Measurements from ENCODE around the gene RGMA.

Gene RGMA

GRCh38 chr15:93121973-93122910, 33.2 kb upstream of the RGMA start:
- no peak for DNase-seq (ENCODE audit: extremely low spot score)
- ChIA-PET CTCF (no interaction called here), POLR2A (interaction anchor here (0.7 kb wide), 1 partner anchor 51 kb away, joined by 3 read pairs; no protein-coding TSS in a partner anchor)
- TF ChIP-seq HDGF (IDR thresholded peaks at IDR 0.05; ENCODE audit: borderline replicate concordance) (no peak), ARNT (IDR thresholded peaks at IDR 0.05) (no peak), PKNOX1 (IDR thresholded peaks at IDR 0.05) (no peak), FOXM1 (IDR thresholded peaks at IDR 0.05; ENCODE audit: borderline replicate concordance) (no peak)

DNA sequence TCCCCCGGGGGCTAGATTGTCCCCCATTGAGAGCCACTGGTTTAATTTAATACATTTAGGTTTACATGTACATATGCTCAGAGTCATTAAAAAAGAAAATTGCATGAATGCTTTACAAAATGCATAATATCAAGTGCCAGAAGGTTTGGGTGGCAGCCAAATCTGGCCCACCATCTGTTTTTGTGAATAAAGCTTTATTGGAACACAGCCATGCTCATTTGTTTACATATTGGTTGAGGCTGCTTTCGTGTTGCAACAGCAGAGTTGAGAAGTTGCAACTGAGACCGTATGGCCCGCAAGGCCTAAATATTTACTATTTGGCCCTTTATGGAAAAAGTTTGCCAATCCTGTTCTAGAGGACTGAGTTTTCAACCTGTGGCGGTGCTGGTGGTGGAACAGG, 32.1 kb upstream of the RGMA start:
- DNase-seq (ENCODE audit: extremely low spot score): no peak
- ChIA-PET CTCF (no interaction called here), POLR2A (no interaction called here)
- TF ChIP-seq NFRKB (IDR thresholded peaks at IDR 0.05) (no peak), ARNT (IDR thresholded peaks at IDR 0.05) (no peak), ELF4 (IDR thresholded peaks at IDR 0.05) (no peak), BHLHE40 (IDR thresholded peaks at IDR 0.05; ENCODE audit: borderline replicate concordance) (no peak), FOXA1 (IDR thresholded peaks at IDR 0.05) (no peak), ZNF384 (IDR thresholded peaks at IDR 0.05) (no peak), L3MBTL2 (conservative IDR thresholded peaks at IDR 0.05) (no peak), FOXM1 (IDR thresholded peaks at IDR 0.05; ENCODE audit: borderline replicate concordance) (no peak), LEF1 (IDR thresholded peaks at IDR 0.05; ENCODE audit: borderline replicate concordance) (no peak), FOXK2 (IDR thresholded peaks at IDR 0.05) (no peak), PKNOX1 (IDR thresholded peaks at IDR 0.05) (no peak), TARDBP (IDR thresholded peaks at IDR 0.05) (no peak), SUZ12 (IDR thresholded peaks at IDR 0.05) (no peak), HDGF (IDR thresholded peaks at IDR 0.05; ENCODE audit: borderline replicate concordance) (no peak), SP1 (IDR thresholded peaks at IDR 0.05) (no peak), CTBP1 (IDR thresholded peaks at IDR 0.05; ENCODE audit: borderline replicate concordance) (no peak)

DNA sequence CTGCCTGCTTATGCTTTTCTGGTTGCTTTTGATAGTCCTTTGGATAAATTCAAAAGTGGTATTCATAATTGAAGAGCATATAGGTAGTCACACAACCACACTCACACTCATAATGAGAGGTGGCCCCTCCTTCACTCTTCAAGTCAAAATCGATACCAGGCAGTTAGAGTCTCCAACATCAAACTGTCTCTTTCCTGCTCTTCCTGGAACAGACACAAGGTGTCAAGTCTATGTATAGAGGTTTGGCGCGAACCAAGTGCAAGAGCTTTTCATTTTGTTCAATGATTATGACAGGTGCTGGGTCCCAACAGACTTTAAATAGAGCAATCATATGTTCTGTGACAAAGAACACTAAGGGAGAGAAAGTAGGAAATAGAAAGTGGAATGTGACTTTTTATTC, 29.9 kb upstream of the RGMA start:
- CTCF ChIA-PET: no interaction called here
- TF ChIP-seq SP1 (IDR thresholded peaks at IDR 0.05): no peak
- TF ChIP-seq HDGF (IDR thresholded peaks at IDR 0.05; ENCODE audit: borderline replicate concordance): no peak
- TF ChIP-seq FOXK2 (IDR thresholded peaks at IDR 0.05): no peak
- no peak for TF ChIP-seq LEF1 (IDR thresholded peaks at IDR 0.05; ENCODE audit: borderline replicate concordance)
- TF ChIP-seq ELF4 (IDR thresholded peaks at IDR 0.05): no peak
- POLR2A ChIA-PET: interaction anchor here (1.2 kb wide), 1 partner anchor 10 kb away, joined by 3 read pairs; no protein-coding TSS in a partner anchor

DNA sequence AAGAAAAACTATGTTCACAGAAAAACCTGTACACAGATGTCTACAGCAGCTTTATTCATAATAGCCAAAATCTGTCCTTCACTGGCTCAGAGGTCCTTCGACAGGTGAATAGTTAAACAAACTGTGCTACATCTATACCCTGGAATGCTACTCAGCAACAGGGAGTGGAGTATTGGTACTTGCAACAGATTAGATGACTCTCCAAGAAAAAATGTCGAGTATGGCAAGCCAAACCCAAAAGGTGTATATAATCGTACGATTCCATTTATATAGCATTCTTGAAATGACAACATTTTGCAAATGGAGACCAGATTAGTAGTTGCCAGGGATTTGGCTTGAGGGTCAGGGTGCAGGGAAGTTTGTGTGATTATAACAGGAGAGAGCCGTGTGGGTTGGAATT, 22.4 kb upstream of the RGMA start:
- POLR2A ChIA-PET: no interaction called here
- no peak for TF ChIP-seq TARDBP (IDR thresholded peaks at IDR 0.05)
- TF ChIP-seq ELF4 (IDR thresholded peaks at IDR 0.05): no peak
- TF ChIP-seq NFRKB (IDR thresholded peaks at IDR 0.05): no peak
- TF ChIP-seq FOXA1 (IDR thresholded peaks at IDR 0.05): no peak
- no peak for TF ChIP-seq HDGF (IDR thresholded peaks at IDR 0.05; ENCODE audit: borderline replicate concordance)
- no peak for DNase-seq (ENCODE audit: extremely low spot score)
- CTCF ChIA-PET: no interaction called here

More for the DNA sequence above, 29.9 kb upstream of the RGMA start:
- DNase-seq (ENCODE audit: extremely low spot score): no peak

GRCh38 chr15:93110502-93111040, 21.6 kb upstream of the RGMA start:
- ChIA-PET POLR2A (no interaction called here), CTCF (no interaction called here)
- DNase-seq (ENCODE audit: extremely low spot score): no peak
- TF ChIP-seq ARNT (IDR thresholded peaks at IDR 0.05) (no peak), NFRKB (IDR thresholded peaks at IDR 0.05) (no peak), ELF4 (IDR thresholded peaks at IDR 0.05) (no peak), SUZ12 (IDR thresholded peaks at IDR 0.05) (no peak), L3MBTL2 (conservative IDR thresholded peaks at IDR 0.05) (no peak), FOXA1 (IDR thresholded peaks at IDR 0.05) (no peak)

- TF ChIP-seq LEF1 (IDR thresholded peaks at IDR 0.05; ENCODE audit: borderline replicate concordance): no peak
- TF ChIP-seq BHLHE40 (IDR thresholded peaks at IDR 0.05; ENCODE audit: borderline replicate concordance): no peak
- no peak for TF ChIP-seq ZNF384 (IDR thresholded peaks at IDR 0.05)
- TF ChIP-seq TARDBP (IDR thresholded peaks at IDR 0.05): no peak
- TF ChIP-seq FOXM1 (IDR thresholded peaks at IDR 0.05; ENCODE audit: borderline replicate concordance): no peak
- no peak for TF ChIP-seq FOXA1 (IDR thresholded peaks at IDR 0.05)
- CTCF ChIA-PET: no interaction called here
- no peak for DNase-seq (ENCODE audit: extremely low spot score)
- POLR2A ChIA-PET: no interaction called here
Observed at GRCh38 chr15:93109336-93110102, 20.5 kb upstream of the RGMA start.

DNA sequence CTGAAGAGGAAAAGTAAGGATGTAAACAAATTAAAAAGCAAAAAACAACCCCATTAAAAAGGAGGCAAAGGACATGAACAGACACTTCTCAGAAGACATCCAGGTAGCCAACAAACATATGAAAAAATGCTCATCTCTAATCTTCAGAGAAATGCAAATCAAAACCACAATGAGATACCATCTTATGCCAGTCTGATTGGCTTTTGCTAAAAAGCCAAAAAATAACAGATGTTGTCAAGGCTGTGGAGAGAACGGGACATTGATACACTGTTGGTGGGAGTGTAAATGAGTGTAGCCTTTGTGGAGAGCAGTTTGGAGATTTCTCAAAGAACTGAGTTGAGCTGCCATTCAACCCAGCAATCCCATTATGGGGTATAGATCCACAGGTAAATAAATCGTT, 18.6 kb upstream of the RGMA start:
- TF ChIP-seq ELF4 (IDR thresholded peaks at IDR 0.05): no peak
- no peak for TF ChIP-seq FOXM1 (IDR thresholded peaks at IDR 0.05; ENCODE audit: borderline replicate concordance)
- TF ChIP-seq L3MBTL2 (conservative IDR thresholded peaks at IDR 0.05): no peak
- no peak for TF ChIP-seq ARNT (IDR thresholded peaks at IDR 0.05)
- TF ChIP-seq BHLHE40 (IDR thresholded peaks at IDR 0.05; ENCODE audit: borderline replicate concordance): no peak
- TF ChIP-seq PKNOX1 (IDR thresholded peaks at IDR 0.05): no peak
- TF ChIP-seq LEF1 (IDR thresholded peaks at IDR 0.05; ENCODE audit: borderline replicate concordance): no peak
- no peak for TF ChIP-seq FOXK2 (IDR thresholded peaks at IDR 0.05)
- TF ChIP-seq TARDBP (IDR thresholded peaks at IDR 0.05): no peak
- no peak for TF ChIP-seq HDGF (IDR thresholded peaks at IDR 0.05; ENCODE audit: borderline replicate concordance)
- TF ChIP-seq SP1 (IDR thresholded peaks at IDR 0.05): no peak
- no peak for TF ChIP-seq CTBP1 (IDR thresholded peaks at IDR 0.05; ENCODE audit: borderline replicate concordance)
- no peak for TF ChIP-seq NFRKB (IDR thresholded peaks at IDR 0.05)
- TF ChIP-seq FOXA1 (IDR thresholded peaks at IDR 0.05): no peak
- no peak for TF ChIP-seq SUZ12 (IDR thresholded peaks at IDR 0.05)
- POLR2A ChIA-PET: no interaction called here
- no peak for DNase-seq (ENCODE audit: extremely low spot score)
- CTCF ChIA-PET: no interaction called here

Measured in HEK293T (cell line).